GM23248 (cell line): Measurements from ENCODE around the gene IL31RA.

Experiments
- EZH2 ChIP-seq: fragments of 200-600 bp; sonication (generic); IDR thresholded peaks from 2 replicates; pipeline ENCODE4 v1.6.1; 2018; ENCODE audit warnings: antibody characterized with exemption, mild to moderate bottlenecking; ENCODE audit not compliant: insufficient read depth, poor library complexity, severe bottlenecking
- EZH2phosphoT487 ChIP-seq: fragments of 200-600 bp; sonication (generic); IDR thresholded peaks from 2 replicates; pipeline ENCODE4 v1.6.1; 2018; ENCODE audit warnings: antibody characterized with exemption, moderate library complexity, mild to moderate bottlenecking, low read depth; ENCODE audit not compliant: insufficient read depth

GRCh38 chr5:55894135-55894534 lies 43.0 kb downstream of the IL31RA start:
- TF ChIP-seq EZH2 (no peak), EZH2phosphoT487 (no peak)
